Measurements from ENCODE around the gene LAT. TPM values are rescaled to one million over a fixed set of nuclear protein-coding genes. Genes with fewer than 3 reads are reported as not detected.
"Not testable (repeated sequence)": the region's sequence is repeated elsewhere in the genome, so short reads cannot be mapped to it uniquely, and the experiment has no call there.

LAT gene
- polyA plus RNA-seq, 5 donors = 6.0 to 8.5 (median 6.9) TPM

DNA sequence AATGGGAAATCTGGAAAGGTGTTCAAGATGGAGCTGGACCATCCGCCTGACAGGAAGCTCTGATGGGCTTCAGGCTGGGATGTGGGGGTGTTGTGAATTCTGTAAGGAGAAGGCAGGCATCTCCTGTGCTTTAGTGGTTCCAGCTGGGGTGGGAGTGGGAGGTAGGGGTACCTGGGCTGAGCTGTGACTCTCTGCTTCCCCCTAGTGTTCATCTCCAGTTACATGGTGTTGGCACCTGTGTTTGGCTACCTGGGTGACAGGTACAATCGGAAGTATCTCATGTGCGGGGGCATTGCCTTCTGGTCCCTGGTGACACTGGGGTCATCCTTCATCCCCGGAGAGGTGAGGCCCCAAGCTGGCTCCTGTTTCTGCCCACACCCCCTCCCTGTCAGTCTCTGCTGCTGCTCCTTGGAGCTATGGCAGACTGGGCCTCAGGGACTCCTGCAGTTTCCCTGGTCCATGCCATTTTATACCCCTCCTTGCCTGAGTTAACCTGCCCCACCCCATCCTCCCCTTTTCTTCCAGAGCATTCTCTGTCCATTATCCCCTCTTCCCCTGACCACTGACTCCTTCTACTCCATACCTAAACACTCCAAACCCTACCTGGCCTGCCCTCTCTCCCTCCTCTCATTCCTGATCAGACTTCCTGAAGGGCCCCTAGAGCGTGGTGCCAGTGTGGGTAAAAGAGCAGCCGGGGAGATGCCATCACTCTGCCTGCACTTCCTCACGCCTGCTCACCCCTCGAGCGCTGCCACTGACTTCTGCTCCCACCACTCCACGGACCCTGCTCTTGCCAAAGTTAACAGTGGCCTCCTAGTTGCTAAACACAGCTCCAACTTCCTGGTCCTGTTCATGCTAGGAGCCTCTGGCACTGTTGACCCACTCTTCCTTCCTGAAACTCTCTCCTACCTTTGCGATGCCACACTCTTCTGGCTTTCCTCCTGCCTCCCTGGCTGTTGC lies 6.9 kb upstream of the LAT start:
- DNase-seq = no peak

DNA sequence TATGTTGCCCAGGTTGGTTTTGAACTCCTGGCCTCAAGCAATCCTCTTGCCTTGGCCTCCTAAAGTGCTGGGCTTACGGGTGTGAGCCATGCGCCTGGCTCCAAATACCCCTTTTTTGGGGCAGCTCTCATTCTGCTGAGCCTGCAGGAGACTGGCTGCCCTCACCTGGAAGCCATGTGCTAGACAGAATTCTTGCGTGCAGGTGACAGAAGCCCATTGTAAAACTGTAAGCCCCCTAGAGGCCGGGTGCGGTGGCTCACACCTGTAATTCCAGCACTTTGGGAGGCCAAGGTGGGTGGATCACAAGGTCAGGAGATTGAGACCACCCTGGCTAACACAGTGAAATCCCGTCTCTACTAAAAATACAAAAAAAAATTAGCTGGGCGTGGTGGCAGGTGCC lies 4.5 kb upstream of the LAT start:
- DNase-seq = not testable (repeated sequence)

DNA sequence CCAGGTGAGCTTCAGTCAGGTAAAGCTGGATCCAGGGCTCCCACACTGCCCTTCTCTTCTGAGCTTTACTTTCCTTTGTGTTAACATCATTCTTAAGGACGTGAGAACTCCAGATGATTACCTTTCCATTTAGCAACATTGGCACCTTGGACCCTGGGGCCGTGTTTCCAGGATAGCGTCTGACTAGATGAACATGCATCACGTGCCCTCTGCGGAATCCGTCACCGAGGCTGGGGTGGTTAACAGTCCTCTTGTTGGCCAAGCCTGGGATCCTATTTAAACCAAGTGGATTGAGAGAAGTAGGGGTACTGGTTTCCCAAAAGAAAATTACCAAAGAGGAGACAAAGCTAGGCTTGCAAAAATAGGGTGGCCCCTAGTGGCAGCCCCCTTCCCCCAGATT lies 3.9 kb upstream of the LAT start:
- DNase-seq = no peak

DNA sequence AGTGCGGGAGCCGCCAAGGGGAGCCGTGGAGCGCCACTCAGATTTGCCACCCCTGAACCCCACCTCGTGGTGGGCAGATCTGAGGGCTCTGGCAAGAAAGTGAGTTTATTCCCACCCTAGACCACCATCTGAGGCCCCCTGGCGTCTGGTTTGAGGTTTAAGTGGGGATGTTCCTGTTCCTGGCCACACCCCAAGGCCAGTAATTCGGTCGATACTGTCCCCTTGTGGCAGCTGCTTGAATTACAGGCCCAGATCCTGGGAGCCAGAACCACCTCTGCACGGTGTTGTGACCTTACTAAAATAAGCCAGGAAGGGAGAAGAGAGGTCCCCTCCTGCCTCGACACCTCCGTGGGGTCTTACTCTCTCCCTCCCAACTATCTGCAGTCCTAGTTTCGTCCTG lies 3.3 kb upstream of the LAT start:
- DNase-seq = no peak

DNA sequence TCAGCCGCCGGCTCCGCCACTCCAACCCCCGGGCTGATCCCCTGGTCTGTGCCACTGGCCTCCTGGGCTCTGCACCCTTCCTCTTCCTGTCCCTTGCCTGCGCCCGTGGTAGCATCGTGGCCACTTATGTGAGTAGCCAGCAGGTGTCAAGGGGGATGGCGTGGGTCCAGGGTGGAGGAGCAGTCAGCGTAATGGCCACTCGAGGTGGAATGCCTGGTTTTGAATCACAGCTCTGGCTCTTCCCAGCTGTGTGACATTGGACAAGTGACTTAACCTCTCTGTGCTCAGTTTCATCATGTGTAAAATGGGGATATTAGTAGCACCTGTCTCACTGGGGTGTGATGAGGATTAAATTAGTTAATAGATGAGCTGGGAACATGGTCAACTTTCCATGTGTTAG lies 2.4 kb upstream of the LAT start:
- no peak for DNase-seq

DNA sequence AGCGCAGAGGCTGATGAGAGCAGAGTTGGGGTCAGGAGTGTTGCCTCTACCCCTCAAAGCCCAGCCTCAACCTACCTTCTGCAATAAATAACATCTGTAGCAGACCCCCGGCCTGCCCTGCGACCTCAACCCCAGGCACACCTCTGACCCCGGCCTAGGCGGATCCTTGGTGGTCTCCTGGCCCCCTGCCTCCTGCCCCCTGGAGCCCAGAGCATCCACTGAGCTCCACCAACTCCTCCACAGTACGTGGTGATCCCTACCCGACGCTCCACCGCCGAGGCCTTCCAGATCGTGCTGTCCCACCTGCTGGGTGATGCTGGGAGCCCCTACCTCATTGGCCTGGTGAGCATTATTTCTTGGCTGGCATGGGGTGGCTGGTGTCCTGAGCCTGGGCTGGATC lies 1.9 kb upstream of the LAT start:
- DNase-seq = no peak

DNA sequence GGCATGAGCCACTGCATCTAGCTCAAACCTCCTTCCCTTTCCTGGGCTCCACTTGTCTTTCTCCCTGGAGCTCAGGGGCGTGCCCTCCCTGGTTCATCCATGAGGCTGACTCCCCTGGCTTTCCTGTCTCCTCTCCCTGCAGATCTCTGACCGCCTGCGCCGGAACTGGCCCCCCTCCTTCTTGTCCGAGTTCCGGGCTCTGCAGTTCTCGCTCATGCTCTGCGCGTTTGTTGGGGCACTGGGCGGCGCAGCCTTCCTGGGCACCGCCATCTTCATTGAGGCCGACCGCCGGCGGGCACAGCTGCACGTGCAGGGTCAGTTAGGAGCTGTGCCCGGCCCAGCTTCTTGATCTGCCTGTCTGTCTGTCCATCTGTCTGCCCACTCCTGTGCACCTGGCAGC lies 1.2 kb upstream of the LAT start:
- DNase-seq = no peak

DNA sequence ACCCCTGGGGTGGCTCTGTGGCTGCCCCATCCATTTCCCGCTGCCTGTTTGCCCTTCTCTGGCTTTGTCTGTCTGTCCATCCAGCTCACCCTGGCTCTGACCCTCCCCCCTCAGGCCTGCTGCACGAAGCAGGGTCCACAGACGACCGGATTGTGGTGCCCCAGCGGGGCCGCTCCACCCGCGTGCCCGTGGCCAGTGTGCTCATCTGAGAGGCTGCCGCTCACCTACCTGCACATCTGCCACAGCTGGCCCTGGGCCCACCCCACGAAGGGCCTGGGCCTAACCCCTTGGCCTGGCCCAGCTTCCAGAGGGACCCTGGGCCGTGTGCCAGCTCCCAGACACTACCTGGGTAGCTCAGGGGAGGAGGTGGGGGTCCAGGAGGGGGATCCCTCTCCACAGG lies 761 bp upstream of the LAT start:
- no peak for DNase-seq

DNA sequence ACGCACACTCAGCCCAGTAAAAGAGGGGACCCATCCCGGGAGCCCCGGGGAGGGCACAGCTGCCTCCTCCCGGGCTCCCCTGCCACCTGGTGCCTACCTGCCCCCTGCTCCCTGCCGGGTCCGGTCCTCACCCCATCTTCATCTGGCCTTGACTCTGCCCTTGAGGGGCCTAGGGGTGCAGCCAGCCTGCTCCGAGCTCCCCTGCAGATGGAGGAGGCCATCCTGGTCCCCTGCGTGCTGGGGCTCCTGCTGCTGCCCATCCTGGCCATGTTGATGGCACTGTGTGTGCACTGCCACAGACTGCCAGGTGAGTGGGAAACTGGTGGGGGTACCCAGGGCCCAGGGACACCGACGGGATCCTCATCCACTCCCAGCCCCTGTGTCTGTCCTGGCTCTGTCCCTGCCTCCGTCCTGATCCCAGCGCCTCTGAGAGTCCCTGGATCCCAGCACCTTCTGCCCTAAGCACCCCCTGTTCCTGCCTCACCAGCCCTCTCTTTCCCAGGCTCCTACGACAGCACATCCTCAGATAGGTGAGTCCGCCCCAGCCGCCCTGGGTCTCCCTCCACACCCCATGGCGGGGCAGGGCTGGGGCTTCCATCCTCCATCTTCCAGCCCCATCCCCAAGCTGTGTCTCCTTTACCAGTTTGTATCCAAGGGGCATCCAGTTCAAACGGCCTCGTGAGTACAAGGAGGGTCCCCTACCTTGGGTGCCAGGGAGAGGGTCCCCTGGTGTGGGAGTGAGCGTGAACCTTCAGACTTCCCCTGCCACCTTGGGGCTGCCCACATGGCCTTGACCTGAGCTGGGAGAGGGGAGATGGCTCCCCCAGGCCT lies 574 bp downstream of the LAT start:
- DNase-seq = no peak

DNA sequence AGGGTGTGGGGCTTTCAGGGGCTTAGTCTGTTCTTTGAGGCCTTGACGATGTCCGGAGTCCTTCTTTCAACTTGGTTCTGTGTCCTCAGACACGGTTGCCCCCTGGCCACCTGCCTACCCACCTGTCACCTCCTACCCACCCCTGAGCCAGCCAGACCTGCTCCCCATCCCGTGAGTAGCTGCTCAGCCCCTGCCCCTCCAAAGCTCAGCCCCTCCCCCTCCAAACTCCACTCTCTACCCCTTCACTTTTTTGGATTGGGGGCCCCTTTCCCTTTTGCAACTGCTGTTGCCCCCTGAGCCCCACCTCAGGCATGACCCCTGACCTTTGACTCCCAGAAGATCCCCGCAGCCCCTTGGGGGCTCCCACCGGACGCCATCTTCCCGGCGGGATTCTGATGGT lies 1.2 kb downstream of the LAT start:
- no peak for DNase-seq

DNA sequence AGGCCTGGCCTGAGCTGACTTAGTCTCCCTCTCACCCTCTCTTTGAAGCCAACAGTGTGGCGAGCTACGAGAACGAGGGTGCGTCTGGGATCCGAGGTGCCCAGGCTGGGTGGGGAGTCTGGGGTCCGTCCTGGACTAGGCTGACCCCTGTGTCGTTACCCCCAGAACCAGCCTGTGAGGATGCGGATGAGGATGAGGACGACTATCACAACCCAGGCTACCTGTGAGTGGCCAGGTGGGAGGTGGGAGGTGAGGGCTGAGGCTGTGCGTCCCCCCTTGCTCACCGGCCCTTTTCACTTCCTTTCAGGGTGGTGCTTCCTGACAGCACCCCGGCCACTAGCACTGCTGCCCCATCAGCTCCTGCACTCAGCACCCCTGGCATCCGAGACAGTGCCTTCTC lies 1.6 kb downstream of the LAT start:
- DNase-seq = no peak

DNA sequence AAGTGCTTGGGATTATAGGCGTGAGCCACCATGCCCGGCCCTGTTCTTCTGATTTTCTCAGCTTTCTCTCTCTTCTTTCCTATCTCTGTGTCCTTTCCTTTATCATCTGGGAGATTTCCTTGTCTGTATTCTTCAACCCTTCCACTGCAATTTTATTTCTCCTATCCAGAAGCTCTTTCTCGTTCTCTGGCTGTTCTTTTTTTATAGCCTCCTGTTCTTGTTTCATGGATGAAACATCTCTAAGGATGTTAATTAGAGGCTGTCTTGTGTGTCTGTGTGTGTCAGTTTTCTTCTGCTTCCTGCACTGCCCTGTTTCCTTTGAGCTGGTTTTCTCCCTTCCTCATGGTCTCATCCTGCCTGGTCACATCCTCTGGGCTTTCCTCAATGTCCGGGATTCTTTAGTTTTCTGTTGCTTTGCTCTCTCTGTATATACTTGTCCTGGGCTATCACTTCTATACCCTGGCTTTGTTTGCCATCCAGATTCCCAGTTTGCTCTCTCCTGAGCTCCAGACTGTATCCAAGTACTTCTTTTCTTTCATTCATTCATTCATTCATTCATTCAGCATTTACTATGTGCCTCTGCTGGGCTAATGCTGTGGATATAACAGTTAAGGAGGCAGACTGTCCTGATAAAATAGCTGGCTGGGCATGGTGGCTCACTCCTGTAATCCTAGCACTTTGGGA lies 2.5 kb downstream of the LAT start:
- DNase-seq = no peak

DNA sequence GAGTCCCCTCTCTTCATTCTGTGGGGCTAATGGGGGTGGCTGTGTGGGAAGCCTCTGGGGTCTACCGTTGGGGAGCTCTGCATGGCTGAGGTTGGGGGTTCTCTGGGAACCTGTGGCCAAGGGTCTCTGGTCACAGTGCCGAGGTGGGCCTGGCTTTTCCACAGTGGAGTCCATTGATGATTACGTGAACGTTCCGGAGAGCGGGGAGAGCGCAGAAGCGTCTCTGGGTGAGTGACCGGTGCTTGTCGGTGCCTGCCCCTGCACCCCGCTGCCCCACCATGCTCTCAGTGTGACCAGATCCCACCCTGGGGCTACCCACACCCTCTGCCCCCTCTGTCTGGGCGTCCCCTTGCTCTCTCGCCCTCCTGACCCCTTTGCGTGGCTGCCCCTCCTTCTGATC lies 4.5 kb downstream of the LAT start:
- DNase-seq = no peak

DNA sequence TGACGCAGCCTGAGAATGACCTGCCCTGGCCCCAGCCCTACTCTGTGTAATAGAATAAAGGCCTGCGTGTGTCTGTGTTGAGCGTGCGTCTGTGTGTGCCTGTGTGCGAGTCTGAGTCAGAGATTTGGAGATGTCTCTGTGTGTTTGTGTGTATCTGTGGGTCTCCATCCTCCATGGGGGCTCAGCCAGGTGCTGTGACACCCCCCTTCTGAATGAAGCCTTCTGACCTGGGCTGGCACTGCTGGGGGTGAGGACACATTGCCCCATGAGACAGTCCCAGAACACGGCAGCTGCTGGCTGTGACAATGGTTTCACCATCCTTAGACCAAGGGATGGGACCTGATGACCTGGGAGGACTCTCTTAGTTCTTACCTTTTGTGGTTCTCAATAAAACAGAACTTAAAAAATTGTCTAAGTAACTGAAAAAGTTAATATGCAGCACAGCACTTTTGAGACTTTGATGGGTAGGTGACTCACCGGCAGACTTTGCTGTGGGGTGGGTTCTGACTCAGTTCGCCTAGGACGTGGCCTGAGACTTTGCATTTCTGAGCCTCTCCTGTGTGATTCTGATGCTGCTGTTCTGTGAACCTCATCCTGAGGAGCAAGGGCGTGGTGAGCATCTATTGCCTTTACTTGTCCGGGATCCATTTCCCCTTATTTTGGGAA lies 5.7 kb downstream of the LAT start:
- no peak for DNase-seq

DNA sequence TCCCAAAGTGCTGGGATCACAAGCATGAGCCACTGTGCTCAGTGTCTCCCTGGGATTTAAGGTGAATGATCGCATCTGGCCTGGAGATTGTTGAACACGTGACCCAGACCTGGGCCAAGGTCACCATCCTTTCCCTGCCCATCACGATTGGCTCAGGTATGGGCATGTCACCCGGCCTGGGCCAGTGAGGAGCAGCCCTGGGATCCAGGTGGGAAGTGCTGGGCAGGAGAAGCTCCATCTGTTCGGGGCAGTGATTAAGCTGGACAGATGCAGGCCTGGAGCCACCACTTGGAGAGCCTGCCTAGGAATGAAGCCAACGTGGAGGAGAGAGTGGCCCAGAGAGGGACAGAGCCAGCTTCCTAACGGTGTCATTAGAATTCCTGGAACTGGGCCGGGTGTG lies 6.8 kb downstream of the LAT start:
- no peak for DNase-seq

DNA sequence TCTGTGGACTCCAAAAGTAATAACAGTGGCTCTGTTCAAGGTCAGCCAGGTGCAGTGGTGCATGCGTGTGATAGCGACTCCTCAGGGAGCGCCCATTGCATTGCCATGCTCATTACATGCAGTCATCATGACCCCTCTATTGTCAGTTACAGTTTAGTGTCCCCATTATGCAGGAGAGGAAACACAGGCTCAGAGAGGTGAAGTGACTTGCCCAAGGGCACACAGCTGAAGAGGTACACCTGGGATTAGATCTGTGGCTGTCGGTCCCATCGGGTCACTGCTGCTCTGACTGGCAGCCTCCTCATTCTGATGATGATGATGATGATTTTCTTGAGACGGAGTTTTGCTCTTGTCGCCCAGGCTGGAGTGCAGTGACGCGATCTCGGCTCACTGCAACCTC lies 7.6 kb downstream of the LAT start:
- DNase-seq = no peak

DNA sequence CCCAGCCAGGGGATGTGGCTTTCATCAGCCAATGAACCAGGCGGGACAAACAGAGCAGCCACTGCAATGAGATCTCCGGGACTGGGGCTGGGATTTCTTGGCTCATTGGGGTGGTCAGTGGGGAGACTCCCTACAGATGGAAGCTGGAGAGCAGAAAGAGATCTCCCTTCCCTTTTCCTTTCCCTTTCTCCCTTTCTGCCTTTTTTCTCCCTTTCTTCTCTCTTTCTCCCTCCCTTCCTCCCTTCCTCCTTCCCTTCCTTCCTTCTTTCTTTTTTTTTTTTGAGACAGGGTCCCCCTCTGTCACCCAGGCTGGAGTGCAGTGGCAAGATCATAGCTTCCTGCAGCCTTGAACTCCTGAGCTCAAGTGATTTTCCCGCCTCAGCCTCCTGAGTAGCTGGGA lies 14.0 kb downstream of the LAT start:
- DNase-seq = no peak

DNA sequence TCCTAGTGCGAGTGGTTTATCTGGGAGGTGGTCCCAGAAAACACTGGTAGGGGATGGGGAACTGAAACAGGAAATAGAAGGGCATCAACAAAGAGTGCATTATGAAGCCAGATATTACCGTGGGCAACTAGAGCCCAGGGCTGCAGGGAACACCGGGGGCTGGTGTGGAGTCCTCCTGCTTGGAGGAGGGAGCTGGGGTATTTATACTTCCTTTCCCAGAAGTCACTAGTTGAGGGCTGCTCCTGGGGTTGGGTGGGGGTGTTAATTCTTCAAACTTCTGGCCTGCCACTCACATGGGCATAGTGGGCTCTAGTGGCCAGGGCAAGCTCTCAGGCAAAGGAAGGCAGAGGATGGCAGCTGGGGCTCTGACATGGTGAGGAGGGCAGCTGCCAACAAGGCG lies 14.7 kb downstream of the LAT start:
- no peak for DNase-seq

DNA sequence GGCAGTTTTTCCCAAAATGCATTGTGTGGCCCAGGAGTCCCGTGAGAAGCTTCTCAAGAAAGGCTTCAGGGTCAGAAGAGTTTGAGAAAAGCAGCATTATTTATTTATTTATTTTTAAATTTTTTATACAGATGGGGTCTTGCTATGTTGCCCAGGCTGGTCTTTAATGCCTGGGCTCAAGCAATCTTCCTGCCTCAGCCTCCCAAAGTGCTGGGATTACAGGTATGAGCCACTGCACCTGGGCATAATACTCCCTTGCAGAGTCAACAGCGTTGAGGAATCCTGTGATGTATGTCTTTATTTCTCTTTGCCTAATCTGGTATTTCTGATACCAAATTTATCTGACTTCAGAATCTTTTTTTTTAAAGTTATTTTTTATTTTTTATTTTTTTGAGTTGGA lies 15.2 kb downstream of the LAT start:
- DNase-seq = no peak

DNA sequence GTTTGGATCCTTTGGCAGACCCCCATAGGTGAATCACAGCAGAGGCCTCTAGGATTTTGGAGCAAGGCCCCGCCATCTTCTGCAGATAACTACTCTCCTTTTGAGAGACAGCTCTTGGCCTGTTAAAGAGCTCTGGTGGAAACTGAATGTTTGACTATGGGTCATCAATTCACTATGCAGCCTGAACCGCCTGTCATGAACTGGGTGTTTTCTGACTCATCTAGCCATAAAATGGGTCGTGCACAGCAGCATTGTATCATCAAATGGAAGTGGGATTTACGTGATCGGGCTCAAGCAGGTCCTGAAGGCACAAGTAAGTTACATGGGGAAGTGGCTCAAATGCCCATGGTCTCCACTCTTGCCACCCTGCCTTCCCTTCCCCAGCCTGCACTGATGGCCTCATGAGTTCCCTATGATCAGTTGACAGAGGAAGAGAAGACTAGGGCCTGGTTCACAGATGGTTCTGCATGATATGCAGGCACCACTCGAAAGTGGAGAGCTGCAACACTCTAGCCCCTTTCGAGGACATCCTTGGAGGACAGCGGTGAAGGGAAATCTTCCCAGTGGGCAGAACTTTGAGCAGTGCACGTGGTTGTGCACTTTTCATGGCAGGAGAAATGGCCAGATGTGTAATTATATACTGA lies 19.8 kb downstream of the LAT start:
- not testable (repeated sequence) for DNase-seq
